Smooth muscle cell (in vitro differentiated cells): ENCODE measurements around the gene POLR3H. TPM values are rescaled to one million over a fixed set of nuclear protein-coding genes. Genes with fewer than 3 reads are reported as not detected.

ENCODE experiments used
- DNase-seq: peaks from one replicate; lab custom pipeline; 2025; ENCODE audit not compliant: unreplicated experiment; lab: John Stamatoyannopoulos, UW
- H2AFZ ChIP-seq: fragments of 200-600 bp; sonication (generic); 2 replicates; pipeline ENCODE4 v1.6.0; 2016; ENCODE audit warnings: antibody characterized with exemption, low read depth, mild to moderate bottlenecking
- H3F3A ChIP-seq: fragments of 200-600 bp; sonication (generic); 2 replicates; pipeline ENCODE4 v1.6.0; 2017; ENCODE audit warnings: antibody characterized with exemption, low read depth
- H3K27ac ChIP-seq: fragments of 200-600 bp; sonication (generic); 2 replicates; pipeline ENCODE4 v1.5.1; 2016; ENCODE audit warnings: low read depth, mild to moderate bottlenecking
- H3K27me3 ChIP-seq: fragments of 200-600 bp; sonication (generic); 2 replicates; pipeline ENCODE4 v1.6.1; 2016; ENCODE audit warnings: low read depth, mild to moderate bottlenecking
- H3K36me3 ChIP-seq: fragments of 200-600 bp; sonication (generic); 2 replicates; pipeline ENCODE4 v1.5.1; 2016; ENCODE audit warnings: low read depth
- H3K4me1 ChIP-seq: fragments of 200-600 bp; sonication (generic); 2 replicates; pipeline ENCODE4 v1.5.1; 2016; ENCODE audit warnings: low read depth
- H3K4me2 ChIP-seq: fragments of 200-600 bp; sonication (generic); 2 replicates; pipeline ENCODE4 v1.6.0; 2016; ENCODE audit warnings: mild to moderate bottlenecking
- H3K4me3 ChIP-seq: fragments of 200-600 bp; sonication (generic); 2 replicates; pipeline ENCODE4 v1.5.1; 2016; ENCODE audit warnings: mild to moderate bottlenecking
- H3K79me2 ChIP-seq: fragments of 200-600 bp; sonication (generic); 2 replicates; pipeline ENCODE4 v1.6.0; 2016; ENCODE audit warnings: low read depth, mild to moderate bottlenecking
- H3K9ac ChIP-seq: fragments of 200-600 bp; sonication (generic); 2 replicates; pipeline ENCODE4 v1.6.0; 2016; ENCODE audit warnings: low read depth
- H3K9me3 ChIP-seq: fragments of 200-600 bp; sonication (generic); replicated peaks from 2 replicates; pipeline ENCODE4 v1.5.1; 2016; ENCODE audit warnings: low read depth
- H4K20me1 ChIP-seq: fragments of 200-600 bp; sonication (generic); 2 replicates; pipeline ENCODE4 v1.6.0; 2016; ENCODE audit warnings: low read depth
- WGBS: methylation state at CpG from one replicate; pipeline ENCODE4 v1.1.7; 2016; ENCODE audit warnings: low lambda C conversion rate; 5-methylcytosine and 5-hydroxymethylcytosine counted together
- polyA plus RNA-seq: library from polyadenylated mRNA; unstranded; fragments of >200 nt; fragmentation: Nextera tagmentation; extraction: Ambion mirVana; gene quantifications from 2 replicates; pipeline ENCODE4 v1.2.1, GENCODE V29; 2016
- total RNA-seq: library from RNA; depleted of rRNA; stranded (reverse); fragments of >200 nt; gene quantifications from 2 replicates; pipeline ENCODE4 v1.2.3, GENCODE V29; 2014
- TF ChIP-seq, protein P1 (sequence below): fragments of 200-600 bp; sonication (generic); IDR thresholded peaks from 2 replicates; pipeline ENCODE4 v1.5.1; 2017; ENCODE audit warnings: borderline replicate concordance, mild to moderate bottlenecking, antibody characterized with exemption; ENCODE audit not compliant: insufficient read depth, poor library complexity, severe bottlenecking

POLR3H gene
- total and polyA plus RNA-seq, 2 experiments from 2014 or later = 12.1 to 20.3 TPM

GRCh38 chr22:41525450-41526225, 18.6 kb downstream of the POLR3H start:
- no peak for DNase-seq
- no peak overlapping the region for H3K27ac ChIP-seq

GRCh38 chr22:41524809-41525449, 19.3 kb downstream of the POLR3H start:
- WGBS = 96% methylated on average over 17 of the region's 17 CpGs
- no peak overlapping the region for H2AFZ ChIP-seq
- H3K4me1 ChIP-seq = no peaks in the 10 kb centered on the region
- no peak overlapping the region for H3K4me3 ChIP-seq
- H4K20me1 ChIP-seq = peaks cover 26% of the 10 kb centered on the region
- no peaks in the 10 kb centered on the region for H3K27me3 ChIP-seq
- H3K9ac ChIP-seq = no peak overlapping the region
- H3F3A ChIP-seq = peaks cover 8% of the 10 kb centered on the region
- H3K79me2 ChIP-seq = no peaks in the 10 kb centered on the region
- no peak for DNase-seq
- H3K27ac ChIP-seq = no peak overlapping the region
- H3K9me3 ChIP-seq = no peaks in the 10 kb centered on the region
- TF ChIP-seq, protein P1, sequence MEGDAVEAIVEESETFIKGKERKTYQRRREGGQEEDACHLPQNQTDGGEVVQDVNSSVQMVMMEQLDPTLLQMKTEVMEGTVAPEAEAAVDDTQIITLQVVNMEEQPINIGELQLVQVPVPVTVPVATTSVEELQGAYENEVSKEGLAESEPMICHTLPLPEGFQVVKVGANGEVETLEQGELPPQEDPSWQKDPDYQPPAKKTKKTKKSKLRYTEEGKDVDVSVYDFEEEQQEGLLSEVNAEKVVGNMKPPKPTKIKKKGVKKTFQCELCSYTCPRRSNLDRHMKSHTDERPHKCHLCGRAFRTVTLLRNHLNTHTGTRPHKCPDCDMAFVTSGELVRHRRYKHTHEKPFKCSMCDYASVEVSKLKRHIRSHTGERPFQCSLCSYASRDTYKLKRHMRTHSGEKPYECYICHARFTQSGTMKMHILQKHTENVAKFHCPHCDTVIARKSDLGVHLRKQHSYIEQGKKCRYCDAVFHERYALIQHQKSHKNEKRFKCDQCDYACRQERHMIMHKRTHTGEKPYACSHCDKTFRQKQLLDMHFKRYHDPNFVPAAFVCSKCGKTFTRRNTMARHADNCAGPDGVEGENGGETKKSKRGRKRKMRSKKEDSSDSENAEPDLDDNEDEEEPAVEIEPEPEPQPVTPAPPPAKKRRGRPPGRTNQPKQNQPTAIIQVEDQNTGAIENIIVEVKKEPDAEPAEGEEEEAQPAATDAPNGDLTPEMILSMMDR = no peak
- no peaks in the 10 kb centered on the region for H3K36me3 ChIP-seq
- no peak overlapping the region for H3K4me2 ChIP-seq

More at GRCh38 chr22:41525450-41526225, 18.6 kb downstream of the POLR3H start:
- Histone ChIP-seq H3F3A (peaks cover 8% of the 10 kb centered on the region), H3K9ac (no peak overlapping the region), H3K4me1 (no peaks in the 10 kb centered on the region), H2AFZ (no peak overlapping the region), H3K9me3 (no peaks in the 10 kb centered on the region), H4K20me1 (peaks cover 26% of the 10 kb centered on the region), H3K4me3 (no peak overlapping the region), H3K27me3 (no peaks in the 10 kb centered on the region), H3K79me2 (no peaks in the 10 kb centered on the region), H3K36me3 (no peaks in the 10 kb centered on the region), H3K4me2 (no peak overlapping the region)
- 94% methylated on average over 12 of the region's 13 CpGs for WGBS
- TF ChIP-seq, protein P1 = no peak

DNA sequence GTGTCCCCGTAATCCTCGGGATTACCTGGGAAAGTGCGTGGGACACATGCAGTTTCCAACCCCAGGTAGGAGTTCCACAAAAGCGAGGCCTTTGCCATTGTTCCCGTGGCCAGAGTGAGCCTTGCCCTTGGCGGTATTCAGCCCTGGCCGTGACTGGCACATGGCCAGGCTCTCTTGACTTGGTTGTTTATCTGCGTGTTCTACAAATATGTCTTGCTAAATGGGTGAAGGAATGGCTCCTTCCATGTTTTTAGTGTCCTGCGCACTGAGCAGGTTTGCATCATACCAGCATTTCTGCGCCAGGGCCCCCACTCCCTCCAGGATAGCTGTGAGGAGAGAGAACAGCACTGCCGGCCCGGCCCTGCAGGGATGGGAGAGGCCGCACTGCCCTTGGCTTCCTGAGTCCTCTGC, 20.0 kb downstream of the POLR3H start:
- TF ChIP-seq, protein P1 = no peak
- Histone ChIP-seq H3K79me2 (no peaks in the 10 kb centered on the region), H2AFZ (no peak overlapping the region), H3F3A (peaks cover 8% of the 10 kb centered on the region), H3K4me2 (no peak overlapping the region), H4K20me1 (peaks cover 26% of the 10 kb centered on the region), H3K4me1 (no peaks in the 10 kb centered on the region), H3K4me3 (no peak overlapping the region), H3K36me3 (no peaks in the 10 kb centered on the region), H3K27ac (no peak overlapping the region), H3K9ac (no peak overlapping the region), H3K27me3 (no peaks in the 10 kb centered on the region), H3K9me3 (no peaks in the 10 kb centered on the region)
- DNase-seq = no peak
- WGBS = 92% methylated on average over 13 of the region's 13 CpGs
